CD4-positive, alpha-beta T cell treated with Interleukin-4 for 4 hours (primary cell): ENCODE measurements around the gene FAF1.

ENCODE experiments used
- DNase-seq: peaks from one replicate; pipeline ENCODE4 v3.0.0-alpha.2; 2020

FAF1 gene

GRCh38 chr1:50527249-50527986 lies 432.6 kb downstream of the FAF1 start:
- no peak for DNase-seq

GRCh38 chr1:50526431-50526830 lies 433.6 kb downstream of the FAF1 start:
- no peak for DNase-seq

- no peak for DNase-seq
These were observed 436.5 kb downstream of the FAF1 start for GRCh38 chr1:50523548-50523947.

- DNase-seq, result no peak
These were observed 437.2 kb downstream of the FAF1 start for GRCh38 chr1:50522691-50523342.

- no peak for DNase-seq
These were observed 438.4 kb downstream of the FAF1 start for GRCh38 chr1:50521703-50522102.

GRCh38 chr1:50517488-50517887 lies 442.6 kb downstream of the FAF1 start:
- no peak for DNase-seq

- DNase-seq, result no peak
These were observed 444.0 kb downstream of the FAF1 start for GRCh38 chr1:50516056-50516455.

- no peak for DNase-seq
These were observed 452.0 kb downstream of the FAF1 start for GRCh38 chr1:50508040-50508586.

- no peak for DNase-seq
These were observed 454.6 kb downstream of the FAF1 start for GRCh38 chr1:50505427-50505826.

GRCh38 chr1:50503515-50503914 lies 456.6 kb downstream of the FAF1 start:
- DNase-seq, result no peak

- no peak for DNase-seq
These were observed 457.9 kb downstream of the FAF1 start for GRCh38 chr1:50502147-50502546.

GRCh38 chr1:50497007-50497406 lies 463.1 kb downstream of the FAF1 start:
- DNase-seq, result no peak

- no peak for DNase-seq
These were observed 466.4 kb downstream of the FAF1 start for GRCh38 chr1:50493710-50494109.

- DNase-seq, result no peak
These were observed 467.9 kb downstream of the FAF1 start for GRCh38 chr1:50492142-50492541.

- no peak for DNase-seq
These were observed 468.9 kb downstream of the FAF1 start for GRCh38 chr1:50491142-50491541.

- DNase-seq, result no peak
These were observed 469.4 kb downstream of the FAF1 start for GRCh38 chr1:50490640-50491039.

GRCh38 chr1:50488876-50489275 lies 471.2 kb downstream of the FAF1 start:
- DNase-seq, result no peak

- DNase-seq, result no peak
These were observed 471.7 kb downstream of the FAF1 start for GRCh38 chr1:50488356-50488755.

GRCh38 chr1:50487725-50488124 lies 472.3 kb downstream of the FAF1 start:
- DNase-seq, result no peak

GRCh38 chr1:50481142-50481736 lies 478.8 kb downstream of the FAF1 start:
- no peak for DNase-seq

- no peak for DNase-seq
These were observed 483.3 kb downstream of the FAF1 start for GRCh38 chr1:50476800-50477199.

- no peak for DNase-seq
These were observed 484.9 kb downstream of the FAF1 start for GRCh38 chr1:50474859-50475809.

- no peak for DNase-seq
These were observed 486.6 kb downstream of the FAF1 start for GRCh38 chr1:50473513-50473912.
